Tibial nerve (tissue), 3 donors: ENCODE data around the gene ASB1.

Experiments
- CTCF ChIP-seq, 5 experiments: fragments of 200-600 bp in 3 of 5; fragments of 450-650 bp in 2 of 5; sonication (generic) in 3 of 5; IDR thresholded peaks; one replicate each; pipeline ENCODE4 v1.5.1; 2016 to 2019; ENCODE audit warnings: antibody characterized with exemption in 5 of 5, mild to moderate bottlenecking in 3 of 5, moderate library complexity in 2 of 5
- POLR2A ChIP-seq, 2 donors: fragments of 450-650 bp; IDR thresholded peaks; one replicate each; pipeline ENCODE4 v1.6.1; 2017; ENCODE audit warnings: antibody characterized with exemption in 2 of 2, mild to moderate bottlenecking in 2 of 2, moderate library complexity in 2 of 2

GRCh38 chr2:238379096-238379810 lies 47.5 kb upstream of the ASB1 start:
- no peak for TF ChIP-seq CTCF (IDR thresholded peaks at IDR 0.05)
- no peak for TF ChIP-seq POLR2A (IDR thresholded peaks at IDR 0.05)
